Measurements from ENCODE around the gene KCNIP1. TPM values are rescaled to one million over a fixed set of nuclear protein-coding genes. Genes with fewer than 3 reads are reported as not detected.

KCNIP1 gene
- total and polyA plus RNA-seq, 11 donors: 0.52 to 1.3 (median 1.2) TPM; not detected in 8

- no peak for TF ChIP-seq CTCF (IDR thresholded peaks at IDR 0.05)
- TF ChIP-seq POLR2A (IDR thresholded peaks at IDR 0.05): no peak
- H3K9me3 ChIP-seq: no peaks in the 10 kb centered on the region
- 2 to 7% (median 2%) methylated on average over 26 to 28 of the region's 28 CpGs for WGBS, 4 donors
- peak overlapping the region in 2 of 12 donors; percentile 13 to 17 for H3K4me3 ChIP-seq
- peaks cover 0 to 19% (median 0%) of the 10 kb centered on the region in 9 donors for H3K27me3 ChIP-seq
- H3K4me1 ChIP-seq: peaks cover 0 to 7% (median 0%) of the 10 kb centered on the region in 12 donors
- no peaks in the 10 kb centered on the region for H3K36me3 ChIP-seq
- intact Hi-C loops (cut with DNase I): no loop called here
- no peak overlapping the region for H3K27ac ChIP-seq
- ATAC-seq: peak; percentile 71 to 83 (median 80)
- peak in 4 of 5 donors; percentile 19 to 36 (median 30) for DNase-seq
Observed at GRCh38 chr5:170681013-170681433, 177.2 kb downstream of the KCNIP1 start.

- H3K27me3 ChIP-seq: peaks cover 0 to 39% (median 0%) of the 10 kb centered on the region in 9 donors
- intact Hi-C loops (cut with DNase I): no loop called here
- H3K9me3 ChIP-seq: no peaks in the 10 kb centered on the region
- 32 to 90% (median 40%) methylated on average over 2 to 4 of the region's 4 CpGs for WGBS, 4 donors
- no peaks in the 10 kb centered on the region for H3K4me1 ChIP-seq
- ATAC-seq (no peak), DNase-seq (no peak)
- H3K4me3 ChIP-seq: no peak overlapping the region
- no peak overlapping the region for H3K27ac ChIP-seq
- no peaks in the 10 kb centered on the region for H3K36me3 ChIP-seq
- TF ChIP-seq CTCF (IDR thresholded peaks at IDR 0.05) (no peak), POLR2A (IDR thresholded peaks at IDR 0.05) (no peak)
Observed at GRCh38 chr5:170691657-170692056, 187.8 kb downstream of the KCNIP1 start.

- Histone ChIP-seq H3K9me3 (no peaks in the 10 kb centered on the region), H3K4me3 (no peak overlapping the region), H3K4me1 (no peaks in the 10 kb centered on the region), H3K27ac (no peak overlapping the region), H3K36me3 (no peaks in the 10 kb centered on the region), H3K27me3 (peaks cover 0 to 45% (median 0%) of the 10 kb centered on the region in 9 donors)
- no peak for DNase-seq
- intact Hi-C loops (cut with DNase I): no loop called here
- WGBS, 4 donors: 47 to 60% (median 57%) methylated on average over 4 of the region's 4 CpGs
- TF ChIP-seq CTCF (IDR thresholded peaks at IDR 0.05): no peak
- no peak for TF ChIP-seq POLR2A (IDR thresholded peaks at IDR 0.05)
- no peak for ATAC-seq
Observed at GRCh38 chr5:170693701-170694100, 189.9 kb downstream of the KCNIP1 start.

- WGBS, 4 donors: 33 to 51% (median 35%) methylated on average over 2 of the region's 2 CpGs
- Histone ChIP-seq H3K9me3 (no peaks in the 10 kb centered on the region), H3K4me1 (no peaks in the 10 kb centered on the region), H3K27ac (no peak overlapping the region), H3K36me3 (no peaks in the 10 kb centered on the region), H3K4me3 (no peak overlapping the region), H3K27me3 (peaks cover 0 to 42% (median 0%) of the 10 kb centered on the region in 9 donors)
- intact Hi-C loops (cut with DNase I): no loop called here
- DNase-seq (no peak), ATAC-seq (no peak)
- no peak for TF ChIP-seq POLR2A (IDR thresholded peaks at IDR 0.05)
- TF ChIP-seq CTCF (IDR thresholded peaks at IDR 0.05): no peak
Observed at GRCh38 chr5:170694911-170695310, 191.1 kb downstream of the KCNIP1 start.

Data from heart left ventricle (tissue), 16 donors.